Raji (cell line): Measurements from ENCODE around the gene ATRN.

ENCODE experiments used
- POLR2A ChIP-seq: IDR thresholded peaks from 2 replicates; pipeline ENCODE4 v1.6.1; 2011; ENCODE audit warnings: low read depth, low read length, control low read depth; ENCODE audit not compliant: insufficient read depth

ATRN gene

DNA sequence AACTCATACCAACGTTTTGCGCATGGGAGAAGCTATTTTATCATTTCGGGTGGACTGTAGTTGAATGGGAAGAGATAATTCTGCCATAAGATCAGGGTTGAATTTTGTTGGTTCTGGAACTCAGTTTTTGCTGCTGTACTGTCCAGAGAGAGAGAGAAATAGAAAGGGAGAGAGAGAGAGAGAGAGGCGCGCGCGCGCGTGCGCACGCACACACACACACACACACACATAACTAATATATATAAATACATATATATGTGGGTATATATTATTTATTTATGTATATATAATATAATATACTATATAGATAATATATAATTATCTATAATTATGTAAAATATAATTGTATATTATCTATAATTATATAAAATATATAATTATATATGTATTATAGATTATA is 21.9 kb downstream of the ATRN start:
- TF ChIP-seq POLR2A: no peak

DNA sequence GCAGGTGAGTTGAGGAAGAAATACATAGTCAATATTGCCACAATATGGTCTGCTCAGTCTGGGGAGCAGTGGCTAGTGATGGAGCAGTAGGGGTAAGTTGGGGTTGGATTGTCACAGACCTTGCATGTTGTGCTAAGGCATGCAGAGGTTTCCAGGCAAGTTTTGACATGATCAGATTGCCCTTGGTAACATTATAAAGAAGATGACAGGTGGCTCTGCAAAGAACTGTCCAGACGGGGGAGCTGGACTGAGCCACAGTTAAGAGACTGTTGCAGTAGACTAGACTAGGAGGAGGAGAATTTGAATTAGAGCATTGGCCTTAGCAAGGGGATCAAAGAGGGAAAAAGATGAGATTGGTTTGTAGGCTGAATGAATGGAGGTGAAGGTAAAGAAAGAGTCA is 23.4 kb downstream of the ATRN start:
- no peak for TF ChIP-seq POLR2A

DNA sequence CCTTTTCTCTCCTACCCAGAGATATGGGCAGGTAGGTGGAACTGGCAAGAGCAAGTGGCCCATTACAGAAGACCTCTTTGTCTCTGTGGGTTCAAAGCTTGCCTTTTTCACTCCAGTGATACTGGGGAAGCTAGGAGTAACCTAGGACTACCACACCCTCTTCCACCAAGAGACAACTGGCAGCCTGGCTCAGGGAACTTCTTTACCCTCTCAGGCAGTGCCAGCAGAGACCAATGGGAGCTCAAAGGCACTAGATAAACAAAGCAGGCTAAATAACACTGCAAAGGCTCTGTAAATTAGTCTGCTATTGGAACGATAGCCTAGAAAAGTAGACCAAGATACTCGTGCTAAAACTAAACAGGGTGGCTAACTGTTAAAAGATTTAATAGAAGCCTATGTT is 32.1 kb downstream of the ATRN start:
- TF ChIP-seq POLR2A: no peak

DNA sequence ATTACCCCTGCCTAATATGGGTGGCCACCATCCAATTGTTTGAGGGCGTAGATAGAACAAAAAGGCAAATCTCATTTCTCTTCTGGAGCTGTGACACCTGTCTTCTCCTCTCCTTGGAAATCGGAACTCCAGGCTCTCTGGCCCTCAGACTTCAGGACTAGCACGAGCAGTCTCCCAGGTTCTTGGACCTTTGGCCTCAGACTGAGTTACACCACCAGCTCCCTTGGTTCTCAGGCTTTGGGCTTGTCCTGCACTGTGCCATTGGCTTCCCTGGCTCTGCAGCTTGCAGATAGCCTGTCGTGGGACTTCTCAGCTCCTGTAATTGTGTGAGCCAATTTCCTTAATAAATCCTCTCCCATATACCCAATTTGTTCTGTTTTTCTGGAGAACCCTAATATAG is 34.3 kb downstream of the ATRN start:
- TF ChIP-seq POLR2A: no peak

DNA sequence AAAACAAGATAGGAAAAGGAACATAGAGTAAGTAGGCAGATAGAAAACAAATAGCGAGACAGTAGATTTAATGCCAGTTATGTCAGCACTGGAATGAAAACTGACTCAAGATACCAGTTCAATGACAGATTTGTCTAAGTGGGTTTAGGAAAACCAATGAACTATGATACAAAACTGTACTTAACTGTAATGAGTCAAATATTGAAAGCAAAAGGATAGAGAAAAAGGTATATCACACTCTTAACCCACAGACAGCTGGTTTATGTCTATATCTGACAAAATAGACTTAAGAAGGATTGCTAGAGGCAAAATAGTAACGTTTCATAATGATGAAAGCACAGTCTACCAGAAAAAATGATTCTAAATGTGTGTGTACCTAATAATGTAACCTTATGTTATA is 38.2 kb downstream of the ATRN start:
- no peak for TF ChIP-seq POLR2A

DNA sequence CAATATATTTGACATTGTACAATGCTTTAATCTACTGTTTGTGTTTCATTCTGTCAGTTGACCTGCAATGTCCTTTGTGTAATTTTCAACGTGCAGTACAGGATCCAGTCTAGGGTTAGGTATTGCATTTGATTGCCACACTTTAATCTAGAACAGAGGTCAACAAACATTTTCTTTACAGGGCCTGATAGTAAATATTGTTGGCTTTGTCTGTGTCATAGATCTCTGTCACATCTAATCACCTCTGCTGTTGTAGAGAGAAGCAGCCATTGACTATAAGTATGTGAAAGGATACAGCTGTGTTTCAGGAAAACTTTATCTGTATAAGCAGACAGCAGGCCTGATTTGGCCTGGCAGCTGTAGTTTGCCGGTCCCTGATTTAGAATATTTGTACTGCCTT is 39.3 kb downstream of the ATRN start:
- TF ChIP-seq POLR2A: no peak

DNA sequence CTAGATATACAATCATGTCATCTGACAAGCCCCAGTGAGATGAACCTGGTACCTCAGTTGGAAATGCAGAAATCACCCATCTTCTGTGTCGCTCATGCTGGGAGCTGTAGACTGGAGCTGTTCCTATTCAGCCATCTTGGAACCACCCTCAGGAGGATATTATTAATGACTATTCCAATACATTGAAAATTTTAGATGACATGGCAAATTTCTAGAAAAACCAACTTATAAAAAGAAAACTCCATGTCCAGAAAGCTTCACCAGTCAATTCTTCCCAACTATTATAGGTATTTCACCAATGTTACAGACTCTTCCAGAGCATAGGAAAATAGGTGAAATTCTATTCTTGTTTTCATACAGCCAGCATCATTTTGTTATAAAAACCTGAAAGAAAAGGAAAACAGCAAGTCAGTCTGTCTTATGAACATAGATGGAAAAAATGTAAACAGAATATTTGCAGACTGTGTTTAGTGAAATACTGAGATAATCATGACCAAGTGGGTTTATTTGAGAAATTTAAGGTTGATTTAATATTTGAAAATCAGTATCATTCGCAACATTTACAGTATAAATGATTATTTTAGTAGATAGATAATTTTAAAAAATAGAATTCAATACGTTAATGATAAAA is 43.3 kb downstream of the ATRN start:
- TF ChIP-seq POLR2A: no peak

DNA sequence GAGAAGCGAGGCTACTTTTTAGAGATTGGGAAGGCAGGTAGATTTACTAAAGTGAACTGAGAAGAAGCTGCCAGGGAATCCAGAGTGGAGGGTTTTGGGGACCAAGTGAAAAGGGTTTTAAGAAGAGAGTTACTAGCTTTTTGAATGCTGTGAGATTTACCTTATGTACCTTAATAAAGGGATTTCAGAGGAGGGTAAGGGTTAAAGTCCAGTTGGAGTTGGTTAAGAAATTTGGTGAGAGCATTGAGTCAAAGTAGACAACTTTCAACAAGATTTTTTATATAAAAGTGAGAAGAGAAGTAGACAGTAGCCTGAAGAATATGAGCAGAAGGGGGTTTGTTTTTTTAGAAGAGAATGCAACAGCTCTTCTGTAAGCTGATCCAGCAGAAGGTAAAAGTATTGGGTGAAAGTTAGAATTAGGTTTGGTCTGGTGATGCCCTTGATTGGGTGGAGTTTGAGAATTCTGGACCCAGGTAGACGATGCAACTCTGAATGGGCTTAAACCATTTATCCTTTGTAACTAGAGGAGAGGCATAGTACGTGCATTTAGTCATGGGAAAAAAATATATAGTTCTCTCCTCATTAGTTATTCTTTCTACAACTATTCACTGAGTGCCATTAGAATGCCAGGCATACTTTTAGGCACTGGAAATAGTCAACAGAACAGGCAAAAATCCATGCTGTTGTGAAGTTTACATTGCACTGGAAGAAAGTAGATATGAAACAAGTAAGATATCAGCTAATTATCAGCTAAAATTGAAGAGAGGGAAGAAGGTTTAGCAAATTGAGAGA is 44.8 kb downstream of the ATRN start:
- no peak for TF ChIP-seq POLR2A

DNA sequence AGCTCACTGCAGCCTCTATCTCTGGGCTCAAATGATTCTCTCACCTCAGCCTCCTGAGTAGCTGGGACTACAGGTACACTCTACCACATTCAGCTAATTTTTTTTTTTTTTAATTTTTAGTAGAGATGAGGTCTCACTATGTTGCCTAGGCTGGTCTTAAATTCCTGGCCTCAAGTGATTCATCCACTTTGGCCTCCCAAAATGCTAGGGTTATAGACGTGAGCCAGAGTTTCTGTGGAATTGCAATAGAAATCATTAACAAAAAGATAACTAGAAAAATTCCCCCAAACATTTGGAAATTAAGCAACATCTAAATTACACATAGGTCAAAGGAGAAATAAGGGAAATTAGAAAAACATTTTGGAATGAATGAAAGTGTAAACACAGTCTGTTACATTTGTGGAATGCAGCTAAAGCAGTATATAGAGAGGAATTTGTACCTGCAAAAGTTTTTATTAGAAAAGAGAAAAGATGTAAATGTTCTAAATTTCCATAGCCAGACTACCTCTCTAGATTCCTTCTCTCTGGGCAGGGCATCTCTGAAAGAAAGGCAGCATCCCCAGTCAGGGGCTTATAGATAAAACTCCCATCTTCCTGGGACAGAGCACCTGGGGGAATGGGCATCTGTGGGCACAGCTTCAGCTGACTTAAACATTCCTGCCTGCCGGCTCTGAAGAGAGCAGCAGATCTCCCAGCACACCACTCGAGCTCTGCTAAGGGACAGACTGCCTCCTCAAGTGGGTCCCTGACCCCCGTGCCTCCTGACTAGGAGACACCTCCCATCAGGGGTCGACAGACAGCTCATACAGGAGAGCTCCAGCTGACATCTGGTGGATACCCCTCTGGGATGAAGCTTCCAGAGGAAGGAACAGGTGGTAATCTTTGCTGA is 51.3 kb downstream of the ATRN start:
- TF ChIP-seq POLR2A: no peak

DNA sequence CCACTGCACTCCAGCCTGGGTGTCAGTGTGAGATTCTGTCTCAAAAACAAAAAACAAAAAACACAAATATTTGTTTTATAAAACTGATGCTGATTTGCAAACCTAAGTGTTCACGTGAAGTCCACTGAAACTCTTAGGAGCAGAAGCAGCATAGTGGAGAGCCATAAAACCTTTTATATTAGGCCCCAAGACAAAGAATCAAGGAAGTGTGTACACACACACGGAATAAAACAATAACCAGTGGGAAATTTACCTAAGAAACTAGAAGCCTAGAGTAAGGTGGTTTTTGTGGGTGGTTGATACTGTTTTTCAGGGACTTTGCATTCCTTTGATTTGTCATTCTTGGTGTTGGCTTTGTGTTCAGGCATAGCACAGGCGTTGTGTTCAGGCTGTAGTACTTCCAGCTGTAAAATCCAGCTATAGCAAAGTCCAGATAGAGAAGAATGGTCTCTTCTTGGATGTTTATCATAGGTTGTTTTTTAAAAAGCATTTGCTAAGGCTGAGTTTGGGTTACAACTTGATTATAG is 61.3 kb downstream of the ATRN start:
- TF ChIP-seq POLR2A: no peak

DNA sequence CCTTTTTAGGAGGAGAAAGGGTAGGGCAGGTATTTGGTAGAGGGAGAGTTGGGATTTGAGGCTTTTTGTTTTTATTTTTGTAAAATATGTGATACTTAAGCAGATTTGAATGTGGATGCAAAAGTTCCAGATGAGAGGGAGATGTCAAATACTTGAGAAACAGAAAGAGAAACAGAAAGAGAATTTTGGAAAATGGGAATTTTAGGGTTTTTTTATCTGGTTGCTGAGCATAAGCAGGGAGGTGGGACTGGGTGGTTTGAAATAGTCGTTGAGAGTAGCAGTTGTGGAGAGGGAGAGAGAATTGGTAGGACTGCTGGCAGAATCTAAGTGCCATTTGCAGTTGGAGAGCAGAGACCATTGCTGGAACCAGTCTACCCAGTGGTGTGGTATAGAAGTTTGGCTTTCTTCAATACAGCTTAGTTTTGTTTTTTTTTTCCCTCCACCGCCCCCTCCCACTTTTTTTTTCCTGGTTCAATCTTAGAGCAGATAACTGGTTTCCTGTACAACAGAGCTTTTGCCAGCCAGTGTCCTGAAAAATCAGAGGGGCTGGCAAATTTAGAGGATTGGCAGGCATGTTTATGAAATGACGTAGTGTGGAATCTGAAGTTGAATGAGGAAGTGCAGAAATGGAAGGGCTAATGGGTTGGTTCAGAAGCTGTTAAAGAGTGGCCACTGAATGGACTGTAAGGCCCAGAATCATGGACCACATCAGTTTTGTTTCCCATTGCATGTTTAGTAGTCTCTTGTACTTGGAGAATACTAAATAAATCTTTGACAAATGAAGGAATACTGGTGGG is 68.7 kb downstream of the ATRN start:
- TF ChIP-seq POLR2A: no peak

DNA sequence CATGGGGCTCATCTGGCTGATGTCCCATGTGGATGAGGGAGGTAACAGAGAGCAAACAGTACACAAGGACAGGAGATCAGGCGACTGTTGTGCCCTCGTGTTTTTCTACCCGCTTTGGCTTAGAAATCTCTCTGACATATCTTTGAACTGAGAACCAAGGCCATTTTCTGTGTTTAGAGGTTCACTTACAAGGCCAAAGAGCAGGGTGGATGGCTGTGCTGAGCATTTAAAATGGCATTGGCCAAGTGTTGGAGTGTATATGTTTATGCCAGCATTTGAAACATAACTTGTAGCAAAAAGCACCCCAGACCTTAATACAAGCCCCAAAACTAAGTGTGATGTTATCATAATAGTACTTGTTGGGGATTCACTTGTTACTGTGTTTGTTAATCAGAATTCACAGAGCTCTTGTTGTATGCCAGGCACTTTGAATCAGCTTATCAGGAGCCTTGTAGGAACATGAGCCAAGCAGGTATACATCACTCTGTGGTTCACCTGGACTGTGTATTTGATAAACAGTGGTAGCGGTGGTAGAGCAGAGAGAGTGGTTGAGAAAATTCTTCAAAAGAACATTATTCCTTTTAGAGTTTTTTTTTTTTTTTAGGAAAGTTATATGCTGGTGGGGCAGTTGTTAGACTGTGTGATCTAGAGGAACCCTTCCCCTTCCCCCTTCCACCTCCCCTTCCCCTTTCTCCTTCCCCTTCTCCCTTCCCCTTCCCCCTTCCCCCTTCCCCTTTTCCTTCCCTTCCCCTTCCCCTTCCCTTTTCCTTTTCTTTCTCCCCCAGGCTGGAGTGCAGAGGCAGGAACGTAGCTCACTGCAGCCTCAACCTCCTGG is 71.3 kb downstream of the ATRN start:
- TF ChIP-seq POLR2A: no peak

DNA sequence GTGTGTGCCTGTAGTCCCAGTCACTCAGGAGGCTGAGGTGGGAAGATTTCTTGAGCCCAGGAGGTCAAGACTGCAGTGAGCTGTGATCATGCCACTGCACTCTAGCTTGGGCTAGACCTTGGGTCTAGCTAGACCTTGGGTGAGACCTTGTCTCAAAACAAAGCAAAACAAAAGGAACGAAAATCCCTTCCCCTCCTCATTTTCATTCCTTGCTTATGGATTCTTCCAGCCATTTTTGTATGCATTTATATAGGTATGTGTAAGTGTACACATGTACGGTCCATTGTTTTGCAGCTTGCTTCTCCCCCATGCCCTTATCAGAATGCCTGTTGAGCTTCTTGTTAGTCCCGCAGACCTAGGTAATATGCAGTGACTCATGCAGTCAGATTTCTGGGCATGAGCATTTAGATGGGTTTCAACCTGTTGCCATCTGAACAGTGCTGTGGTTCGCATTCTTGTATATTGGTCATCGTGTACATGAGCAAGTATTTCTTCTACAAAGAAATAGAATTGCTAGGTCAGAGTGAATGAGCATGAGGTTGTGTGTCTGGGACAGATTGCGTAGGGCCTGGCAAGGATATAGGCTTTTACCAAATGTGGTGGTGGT is 73.2 kb downstream of the ATRN start:
- no peak for TF ChIP-seq POLR2A
